CD4-positive, alpha-beta T cell treated with Interleukin-15 for 1 hour (primary cell): ENCODE results near the gene NETO2.

ENCODE experiments used
- DNase-seq: peaks from one replicate; pipeline ENCODE4 v3.0.0-alpha.2; 2020

Gene NETO2

GRCh38 chr16:47043970-47044684 is 99.6 kb downstream of the NETO2 start:
- DNase-seq: no peak

- no peak for DNase-seq
Measured at GRCh38 chr16:47043200-47043599, 100.5 kb downstream of the NETO2 start.

GRCh38 chr16:47037746-47038458 is 105.8 kb downstream of the NETO2 start:
- DNase-seq: peak; percentile 83

- DNase-seq: peak; percentile 20
Measured at GRCh38 chr16:47037396-47037745, 106.4 kb downstream of the NETO2 start.

- DNase-seq: no peak
Measured at GRCh38 chr16:47036201-47036600, 107.5 kb downstream of the NETO2 start.

- DNase-seq: no peak
Measured at GRCh38 chr16:47035436-47035835, 108.3 kb downstream of the NETO2 start.

- no peak for DNase-seq
Measured at GRCh38 chr16:47034455-47034854, 109.3 kb downstream of the NETO2 start.

GRCh38 chr16:47033176-47033575 is 110.6 kb downstream of the NETO2 start:
- no peak for DNase-seq

- DNase-seq: no peak
Measured at GRCh38 chr16:47029724-47030123, 114.0 kb downstream of the NETO2 start.

- no peak for DNase-seq
Measured at GRCh38 chr16:47028767-47029377, 114.9 kb downstream of the NETO2 start.
